GM18517 (cell line): ENCODE measurements around the gene ST3GAL5.

Source experiments
- ATAC-seq: cut with Tn5 transposase; IDR thresholded peaks from one replicate; pipeline ENCODE4 v1.9.1; 2021; ENCODE audit warnings: mild to moderate bottlenecking, moderate library complexity; ENCODE audit not compliant: unreplicated experiment

Gene ST3GAL5

DNA sequence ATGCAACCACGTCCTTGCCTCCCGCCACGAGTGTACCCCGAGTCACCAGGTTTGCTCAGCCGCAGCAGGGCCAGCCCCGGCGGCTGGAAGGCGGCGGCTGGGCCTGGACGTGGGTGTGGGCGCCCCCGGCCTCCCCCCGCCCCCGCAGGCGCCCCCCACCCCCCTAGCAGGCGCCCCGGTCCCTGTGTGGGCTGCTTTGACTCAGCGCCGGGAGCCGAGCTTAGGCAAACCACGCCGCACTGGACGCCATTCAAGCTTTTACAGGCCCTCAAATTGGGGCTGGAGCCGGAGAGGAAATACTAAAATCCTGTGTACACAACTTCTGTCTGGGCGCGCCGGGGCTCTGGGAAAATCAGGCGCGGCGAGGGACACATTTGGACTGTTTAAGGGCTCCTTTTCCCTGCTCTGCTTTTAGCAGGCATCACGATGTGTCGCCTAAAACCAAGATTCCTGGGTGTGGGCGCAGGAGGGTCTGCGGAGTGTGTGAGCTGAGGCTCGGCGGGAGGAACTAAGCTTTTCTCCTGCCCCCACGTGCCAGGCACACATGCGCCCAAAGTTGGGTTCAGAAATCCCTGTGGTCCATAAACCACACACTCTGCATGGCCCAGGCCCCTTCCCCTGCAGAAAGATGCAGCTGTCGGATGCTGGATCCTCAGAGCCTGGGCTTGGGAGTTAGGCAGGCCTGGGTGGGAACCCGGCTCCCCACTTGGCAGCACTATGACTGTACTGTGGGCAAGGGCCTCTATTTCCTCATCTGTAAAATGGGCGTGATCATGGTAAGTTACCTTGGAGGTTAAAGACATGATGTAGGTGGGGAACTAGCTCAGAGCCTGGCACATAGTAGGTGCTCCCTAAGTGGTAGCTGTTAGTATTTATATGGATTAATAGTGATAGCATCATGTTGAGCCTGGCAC, 77.4 kb downstream of the ST3GAL5 start:
- ATAC-seq, result no peak

DNA sequence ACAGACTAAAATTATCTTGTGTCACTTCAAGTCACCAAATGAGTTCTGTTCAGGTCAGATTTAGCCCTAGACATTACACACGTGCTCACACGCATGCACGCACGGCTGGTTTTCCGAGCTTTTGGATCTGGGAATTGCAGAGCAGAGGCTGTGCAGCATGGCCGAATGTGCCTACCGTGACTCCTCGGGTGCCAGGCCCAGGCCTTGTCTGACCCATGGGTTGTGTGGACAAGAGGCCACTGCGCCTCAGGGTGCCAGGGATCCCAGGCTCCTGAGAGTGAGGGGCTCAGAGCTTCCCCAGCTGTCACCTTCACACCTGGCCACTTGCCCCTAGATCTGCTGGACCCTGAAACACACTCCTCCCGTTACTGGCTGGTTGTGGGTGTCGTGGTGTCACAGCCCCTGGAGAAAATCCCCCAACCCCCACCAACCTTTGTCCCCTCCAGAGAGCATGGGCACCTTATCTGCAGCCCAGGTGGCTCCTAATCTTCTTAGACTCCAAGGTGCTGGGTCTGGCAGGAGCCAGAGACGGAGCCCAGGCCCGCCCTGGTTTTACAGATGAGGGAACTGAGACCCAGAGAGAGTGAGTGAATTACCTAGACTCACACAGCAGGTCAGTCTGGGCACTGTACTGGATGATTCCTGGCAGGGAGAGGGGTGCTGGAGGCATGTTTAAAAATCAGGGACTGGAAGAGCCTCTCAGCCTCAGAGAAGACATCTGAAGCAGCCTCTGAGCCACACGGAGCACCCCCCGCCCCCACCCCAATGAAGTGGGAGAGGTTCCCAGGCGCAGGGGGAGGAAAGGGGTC, 78.2 kb downstream of the ST3GAL5 start:
- ATAC-seq, result no peak

DNA sequence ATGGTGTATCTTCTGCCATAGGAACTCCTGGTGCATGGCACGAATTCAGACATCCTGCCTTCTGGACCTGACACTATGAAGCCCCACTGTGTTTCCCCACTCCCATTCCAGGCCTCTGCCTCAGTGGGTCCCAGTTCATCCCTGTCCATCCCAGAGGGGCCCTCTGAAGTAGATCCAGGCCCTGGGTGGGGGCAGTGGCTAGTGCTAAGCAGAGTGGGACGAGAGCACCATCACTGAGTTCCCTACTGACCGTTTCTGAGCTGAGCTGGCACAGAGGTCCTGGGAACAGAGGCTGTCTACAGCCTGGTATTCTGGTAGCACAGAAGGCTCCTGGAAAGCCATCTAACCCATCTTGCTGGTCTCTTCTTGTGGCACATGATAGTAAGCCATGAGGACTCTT, 81.0 kb downstream of the ST3GAL5 start:
- ATAC-seq, result no peak

- ATAC-seq, result no peak
Observed at GRCh38 chr2:85806358-85807118, 82.3 kb downstream of the ST3GAL5 start.

DNA sequence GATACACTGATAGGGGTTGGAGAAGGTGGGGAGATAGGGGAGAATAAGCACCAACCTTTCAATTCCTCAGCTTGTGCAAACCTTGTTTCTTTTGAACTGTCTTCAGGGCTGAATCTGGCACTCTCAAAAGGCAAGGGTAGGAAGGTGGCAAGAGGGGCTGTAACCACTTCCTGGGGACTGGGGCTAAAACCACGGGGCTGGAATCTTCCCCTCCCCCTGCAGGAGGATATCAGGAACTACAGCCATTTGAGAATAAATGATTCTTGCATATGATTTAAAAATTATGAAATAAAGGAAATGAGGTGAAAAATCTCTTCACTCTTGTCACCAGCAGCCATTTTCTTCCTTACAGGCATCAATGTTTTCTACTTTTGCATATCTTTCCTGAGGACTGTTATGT, 84.2 kb downstream of the ST3GAL5 start:
- no peak for ATAC-seq

- ATAC-seq, result no peak
Observed at GRCh38 chr2:85803704-85804425, 84.9 kb downstream of the ST3GAL5 start.

DNA sequence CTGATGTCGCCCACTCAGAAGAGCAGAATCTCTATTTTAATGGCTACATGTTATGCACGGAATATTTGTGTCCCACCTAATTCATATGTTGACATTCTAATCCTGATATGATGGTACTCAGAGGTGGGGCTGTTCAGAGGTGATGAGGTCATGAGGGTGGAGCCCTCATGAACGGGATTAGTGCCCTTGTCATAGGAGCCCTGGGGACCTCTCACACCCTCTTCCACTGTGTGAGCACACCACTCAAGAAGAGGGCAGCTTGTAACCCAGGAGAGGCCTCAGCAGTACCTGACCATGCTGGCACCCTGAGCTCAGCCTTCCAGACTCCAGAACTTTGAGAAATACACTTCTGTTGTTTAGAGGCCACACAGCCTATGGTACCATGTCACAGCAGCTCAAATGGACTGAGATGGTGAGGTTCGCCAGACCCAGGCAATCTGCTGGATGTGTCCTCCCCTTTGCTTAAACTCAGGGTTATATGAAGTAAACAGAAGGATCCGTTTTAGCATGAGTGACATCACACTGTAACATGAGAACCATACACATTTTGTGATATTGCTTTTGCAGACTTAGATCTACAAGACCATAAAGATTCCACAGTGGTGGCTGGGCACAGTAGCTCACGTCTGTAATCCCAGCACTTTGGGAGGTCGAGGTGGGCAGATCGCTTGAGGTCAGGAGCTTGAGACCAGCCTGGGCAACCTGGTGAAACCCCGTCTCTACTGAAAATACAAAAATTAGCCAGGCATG, 86.3 kb downstream of the ST3GAL5 start:
- no peak for ATAC-seq

DNA sequence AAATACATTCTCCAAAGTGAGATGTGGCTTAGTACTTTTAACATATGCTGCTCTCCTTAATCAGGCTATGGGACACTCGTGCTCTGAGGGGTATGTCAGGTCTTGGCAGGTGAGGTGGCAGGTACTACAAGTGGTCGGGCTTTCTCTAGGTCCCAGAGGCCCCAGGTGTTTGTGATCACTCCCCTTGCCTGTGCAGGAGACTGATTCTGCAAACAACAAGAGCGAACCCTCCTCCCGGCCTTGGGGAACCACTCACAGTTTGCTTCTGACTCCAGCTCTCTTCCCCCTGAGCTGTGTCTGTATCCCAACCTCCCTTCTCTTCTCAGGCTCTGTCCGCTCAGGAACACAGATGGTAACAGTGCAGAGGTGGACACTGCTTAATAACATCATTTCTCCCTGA, 86.9 kb downstream of the ST3GAL5 start:
- ATAC-seq, result no peak

DNA sequence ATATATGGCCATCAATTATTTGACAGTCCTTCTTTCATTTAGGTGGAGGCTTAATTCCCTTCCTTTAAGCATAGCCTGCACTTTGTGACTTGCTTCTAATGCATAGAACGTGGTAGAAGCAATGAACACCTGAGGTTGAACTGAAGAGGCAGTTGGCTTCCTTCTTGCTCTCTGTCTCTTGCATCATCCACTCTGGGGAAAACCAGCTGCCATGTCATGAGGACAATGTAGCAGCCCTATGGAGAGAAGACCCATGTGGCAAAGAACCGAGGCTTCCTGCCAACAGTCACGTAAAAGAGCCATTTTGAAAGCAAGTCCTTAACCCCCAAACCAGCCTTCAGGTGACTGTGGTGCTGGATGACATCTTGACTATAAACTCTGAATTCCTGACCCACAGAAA, 88.2 kb downstream of the ST3GAL5 start:
- no peak for ATAC-seq

DNA sequence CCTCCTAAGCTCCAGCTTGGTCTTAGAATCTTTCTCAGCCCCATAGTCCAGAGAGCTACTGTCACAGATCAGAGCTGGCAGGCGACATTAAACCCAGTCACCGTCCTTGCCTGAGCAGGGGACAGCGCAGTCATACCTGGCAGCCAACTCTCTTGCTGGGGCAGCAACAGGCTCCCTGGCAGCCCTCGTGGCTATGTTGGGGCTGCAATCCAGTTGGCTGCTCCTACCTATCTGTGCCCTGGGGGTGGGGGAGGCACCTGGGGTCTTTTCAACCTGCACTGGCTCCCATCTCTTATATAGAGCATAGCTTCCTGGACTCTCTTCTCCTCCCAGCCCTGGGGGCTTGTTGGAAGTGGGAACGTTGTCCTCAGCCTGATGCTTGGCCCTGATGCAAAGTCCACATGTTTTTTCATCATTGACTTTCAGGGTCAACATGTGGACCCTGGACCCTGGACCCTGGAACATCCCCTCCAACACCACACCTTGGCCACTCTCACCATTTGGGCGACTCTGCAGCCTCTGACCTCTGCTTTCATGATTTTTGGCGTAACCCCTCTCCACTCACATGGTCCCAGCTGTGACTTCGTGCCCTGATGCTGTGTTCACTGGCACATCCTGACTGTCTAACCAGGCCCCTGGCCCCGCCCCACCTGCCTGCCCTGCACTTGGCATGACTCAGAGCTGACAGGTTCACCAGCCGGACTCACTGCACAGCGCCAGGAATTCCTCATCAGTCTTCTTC, 89.4 kb downstream of the ST3GAL5 start:
- no peak for ATAC-seq

- no peak for ATAC-seq
Observed at GRCh38 chr2:85797921-85798320, 90.9 kb downstream of the ST3GAL5 start.

DNA sequence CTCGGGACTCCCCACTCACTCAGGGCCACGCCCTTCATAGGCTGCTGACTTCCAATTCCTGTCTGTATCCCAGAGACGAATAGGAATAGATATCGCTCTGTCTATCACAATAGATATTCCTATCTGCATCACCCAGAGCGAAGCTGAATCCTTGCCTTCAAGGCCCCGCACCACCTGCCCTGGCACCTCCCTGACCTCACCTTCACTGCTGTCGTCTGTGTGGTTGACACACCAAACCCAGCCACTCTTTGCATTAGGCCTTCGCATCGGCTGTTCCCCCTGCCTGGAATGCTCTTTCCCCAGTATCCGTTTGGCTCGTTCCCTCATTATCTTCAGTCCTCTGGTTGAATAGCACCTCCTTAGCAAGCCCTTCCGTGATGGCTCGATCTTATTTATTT, 91.5 kb downstream of the ST3GAL5 start:
- ATAC-seq, result no peak

- ATAC-seq, result no peak
Observed at GRCh38 chr2:85796341-85797262, 92.2 kb downstream of the ST3GAL5 start.

DNA sequence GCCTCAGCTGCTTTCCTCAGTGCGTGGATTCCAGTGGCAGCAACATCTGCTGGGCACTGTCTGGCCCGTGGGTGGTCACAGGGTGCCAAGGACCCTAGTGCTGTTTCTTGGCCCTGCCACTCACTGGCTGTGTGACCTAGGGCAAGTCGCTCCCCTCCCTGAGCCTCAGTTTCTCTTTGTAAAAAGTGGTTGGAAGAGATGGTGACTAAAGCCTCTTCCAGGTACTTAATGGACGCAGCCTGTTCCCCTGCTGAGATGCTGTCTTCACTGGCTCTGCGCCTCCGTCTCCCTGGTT, 92.8 kb downstream of the ST3GAL5 start:
- ATAC-seq, result no peak

- no peak for ATAC-seq
Observed at GRCh38 chr2:85795331-85796045, 93.3 kb downstream of the ST3GAL5 start.

GRCh38 chr2:85794491-85795121, 94.2 kb downstream of the ST3GAL5 start:
- ATAC-seq, result no peak

GRCh38 chr2:85794038-85794441, 94.8 kb downstream of the ST3GAL5 start:
- no peak for ATAC-seq
